C4-2B (cell line): ENCODE results near the gene PDCD7.

ENCODE experiments used
- ZFX ChIP-seq: fragments of 450-650 bp; IDR thresholded peaks from 2 replicates; pipeline ENCODE4 v1.6.1; 2017
- TF ChIP-seq, protein P1 (sequence below): fragments of 450-650 bp; conservative IDR thresholded peaks from 2 replicates; pipeline ENCODE4 v1.5.1; 2017; ENCODE audit warnings: mild to moderate bottlenecking

DNA sequence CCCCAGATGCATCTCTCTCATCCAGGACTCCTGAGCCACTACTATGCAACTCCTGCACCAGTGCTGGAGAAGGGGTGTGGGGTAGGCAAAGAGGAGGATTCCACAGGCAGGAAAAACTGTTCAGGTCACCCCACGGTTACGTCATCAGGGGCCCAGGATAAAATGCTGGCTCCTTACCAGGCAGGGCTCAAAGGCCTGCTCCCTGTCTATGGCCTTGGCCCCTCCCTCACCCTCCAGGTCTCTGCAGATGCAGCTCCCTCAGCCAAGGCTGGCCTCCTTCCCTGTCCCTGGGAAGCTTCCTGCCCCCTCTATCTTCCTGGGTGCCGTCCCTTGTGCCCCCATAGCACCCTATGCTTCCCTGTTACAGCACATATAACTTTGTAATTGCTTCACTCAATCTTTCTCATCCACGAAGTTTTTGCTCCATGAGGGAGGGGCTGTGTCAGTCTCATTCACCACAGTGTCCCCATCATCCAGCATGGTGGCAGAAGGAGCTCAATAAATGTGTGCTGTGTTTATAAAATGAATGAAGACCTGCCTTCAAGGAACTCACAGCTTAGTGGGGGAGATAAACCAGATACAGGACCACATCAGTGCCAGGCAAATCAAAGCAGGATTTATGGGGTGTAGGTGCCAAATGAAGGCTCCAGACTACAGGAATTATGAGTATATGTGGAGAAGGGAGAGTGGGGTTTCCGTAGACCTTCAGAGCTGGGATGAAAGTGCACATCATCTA is 38.4 kb downstream of the PDCD7 start:
- TF ChIP-seq, protein P1, sequence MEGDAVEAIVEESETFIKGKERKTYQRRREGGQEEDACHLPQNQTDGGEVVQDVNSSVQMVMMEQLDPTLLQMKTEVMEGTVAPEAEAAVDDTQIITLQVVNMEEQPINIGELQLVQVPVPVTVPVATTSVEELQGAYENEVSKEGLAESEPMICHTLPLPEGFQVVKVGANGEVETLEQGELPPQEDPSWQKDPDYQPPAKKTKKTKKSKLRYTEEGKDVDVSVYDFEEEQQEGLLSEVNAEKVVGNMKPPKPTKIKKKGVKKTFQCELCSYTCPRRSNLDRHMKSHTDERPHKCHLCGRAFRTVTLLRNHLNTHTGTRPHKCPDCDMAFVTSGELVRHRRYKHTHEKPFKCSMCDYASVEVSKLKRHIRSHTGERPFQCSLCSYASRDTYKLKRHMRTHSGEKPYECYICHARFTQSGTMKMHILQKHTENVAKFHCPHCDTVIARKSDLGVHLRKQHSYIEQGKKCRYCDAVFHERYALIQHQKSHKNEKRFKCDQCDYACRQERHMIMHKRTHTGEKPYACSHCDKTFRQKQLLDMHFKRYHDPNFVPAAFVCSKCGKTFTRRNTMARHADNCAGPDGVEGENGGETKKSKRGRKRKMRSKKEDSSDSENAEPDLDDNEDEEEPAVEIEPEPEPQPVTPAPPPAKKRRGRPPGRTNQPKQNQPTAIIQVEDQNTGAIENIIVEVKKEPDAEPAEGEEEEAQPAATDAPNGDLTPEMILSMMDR: no peak
- no peak for TF ChIP-seq ZFX
